NAMALWA (cell line): ENCODE data around the gene SPATA18.
A peak's percentile ranks its signal among the peaks of the same experiment; 100 is the strongest.
"Not testable (repeated sequence)": the region's sequence is repeated elsewhere in the genome, so short reads cannot be mapped to it uniquely, and the experiment has no call there.

Experiments used
- DNase-seq: peaks from one replicate; pipeline ENCODE4 v3.0.0-alpha.2; 2015; ENCODE audit warnings: low spot score

SPATA18 gene

DNA sequence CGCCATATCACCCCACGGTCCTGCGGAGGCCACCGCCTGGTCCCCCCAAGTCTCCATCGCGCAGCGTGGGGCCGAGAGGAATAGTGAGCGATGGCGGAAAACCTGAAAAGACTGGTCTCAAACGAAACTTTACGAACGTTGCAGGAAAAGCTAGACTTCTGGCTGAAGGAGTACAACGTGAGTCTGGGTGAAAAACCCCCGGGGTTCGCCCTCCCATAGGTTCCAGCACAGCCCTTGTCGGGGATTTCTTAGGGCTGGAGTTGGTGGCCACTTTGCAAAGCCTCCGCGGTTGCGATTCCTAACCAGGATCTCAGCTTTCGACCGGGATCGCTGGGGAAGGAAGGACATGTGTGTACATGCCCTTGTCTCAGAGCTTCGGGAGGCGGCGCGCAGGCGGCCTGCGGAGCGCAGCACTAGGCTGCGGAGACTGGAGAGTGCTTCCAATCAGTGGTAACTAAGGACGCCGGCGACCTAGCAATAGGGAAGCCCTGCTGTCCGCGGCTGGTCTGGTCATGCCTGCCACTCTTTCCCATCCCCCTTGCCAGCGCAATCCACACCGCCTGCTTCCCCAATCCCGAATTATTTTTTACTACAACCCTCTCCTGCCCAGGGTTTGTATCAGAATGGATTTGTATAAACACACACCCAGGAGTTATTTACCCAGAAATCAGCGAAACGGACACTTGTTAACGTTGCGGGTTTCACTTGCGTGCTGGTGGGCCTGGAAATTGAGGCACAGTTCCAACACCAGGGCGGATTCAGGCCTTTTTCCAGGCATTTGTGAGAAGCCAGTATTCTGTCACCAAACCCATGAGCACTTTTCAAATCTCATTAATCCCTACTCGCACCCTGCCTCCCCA, 741 bp downstream of the SPATA18 start:
- no peak for DNase-seq

DNA sequence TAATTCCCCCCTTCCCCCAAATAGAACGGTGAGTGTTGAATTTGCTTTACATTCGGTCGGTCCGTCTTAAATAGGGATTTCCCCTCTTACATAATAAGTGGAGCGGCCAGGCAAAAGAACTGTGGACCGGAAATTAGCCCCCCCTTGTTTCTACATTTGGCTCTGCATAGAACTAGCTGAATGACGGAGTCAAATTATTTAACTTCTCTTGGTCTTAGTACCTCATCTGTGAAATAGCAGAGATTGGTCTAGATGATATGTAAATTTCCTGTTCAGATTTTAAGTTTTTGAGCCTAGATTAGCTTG, 1.3 kb downstream of the SPATA18 start:
- DNase-seq = no peak

DNA sequence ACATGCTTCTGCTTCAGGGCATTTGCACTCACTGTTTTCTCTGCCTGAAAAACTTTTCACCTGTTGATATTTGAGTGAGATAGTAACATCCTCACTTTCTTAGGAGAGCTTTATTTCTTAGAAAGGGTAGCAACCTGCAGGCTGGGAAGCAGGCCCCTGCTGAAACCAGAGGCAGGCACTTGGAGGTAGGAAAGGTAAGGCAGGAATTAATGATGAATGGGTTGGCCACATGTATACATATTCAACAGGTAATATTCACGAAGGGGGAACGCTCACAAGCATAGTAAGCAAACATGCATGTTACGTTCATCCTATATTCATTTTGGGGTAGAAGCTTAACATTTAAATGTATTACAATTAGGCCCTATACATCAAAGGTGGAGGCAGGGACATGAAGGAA, 3.1 kb downstream of the SPATA18 start:
- DNase-seq = no peak

DNA sequence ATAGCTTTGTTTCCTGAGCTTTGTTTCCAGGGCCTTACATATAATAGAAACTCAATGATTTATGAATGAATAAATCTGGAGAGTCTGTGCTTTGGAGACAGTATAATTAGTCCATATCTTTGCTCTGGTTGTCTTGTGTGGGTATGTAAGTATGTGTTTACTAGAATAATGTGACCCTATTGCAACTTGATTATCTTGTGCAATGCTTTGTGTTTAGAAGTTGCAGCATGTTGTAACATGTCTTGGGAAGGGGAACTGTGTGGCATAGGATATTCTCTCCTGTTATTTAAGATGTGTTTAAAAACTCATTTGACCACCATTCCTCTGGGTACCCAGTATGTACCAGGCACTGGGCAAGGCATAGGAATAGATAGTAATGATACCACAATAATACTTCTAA, 6.1 kb downstream of the SPATA18 start:
- DNase-seq = no peak

DNA sequence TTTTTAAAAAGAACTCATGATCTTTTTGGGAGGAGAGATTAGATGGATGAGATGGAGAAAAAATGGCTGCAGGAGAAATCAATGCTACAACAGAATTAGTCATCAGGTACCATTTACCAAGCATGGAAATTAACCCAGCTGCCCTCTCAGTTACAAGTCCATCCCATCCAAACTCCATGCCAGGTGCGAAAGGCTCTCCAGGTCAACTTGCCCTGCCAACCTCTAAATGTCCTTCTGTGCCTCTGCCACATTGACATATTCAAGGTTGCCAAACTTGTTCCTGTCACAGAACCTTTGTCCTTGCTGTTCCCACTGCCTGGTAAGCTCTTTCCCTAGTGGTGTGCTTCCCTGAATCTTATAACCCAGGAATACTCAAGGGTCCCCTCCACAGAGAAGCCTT, 7.2 kb downstream of the SPATA18 start:
- DNase-seq = no peak

DNA sequence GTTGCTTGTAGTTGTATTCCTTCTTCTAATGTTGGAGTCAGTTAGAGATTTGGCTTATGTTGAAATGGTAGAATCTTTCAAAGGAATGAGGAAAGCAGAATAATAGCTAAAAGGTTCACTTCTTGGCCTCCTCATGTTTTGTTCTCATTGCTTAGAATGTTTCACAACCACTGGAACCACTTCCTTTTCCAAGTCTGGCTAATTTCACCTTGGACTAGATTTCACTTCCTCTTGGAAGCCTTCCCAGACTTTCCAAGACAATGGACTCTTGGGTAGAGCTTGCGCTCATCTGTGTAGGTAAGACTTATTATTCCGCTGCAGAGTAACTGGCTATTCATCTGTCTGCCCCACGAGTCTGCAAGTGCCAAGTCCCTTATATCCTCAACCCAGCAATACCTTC, 8.3 kb downstream of the SPATA18 start:
- DNase-seq = no peak

DNA sequence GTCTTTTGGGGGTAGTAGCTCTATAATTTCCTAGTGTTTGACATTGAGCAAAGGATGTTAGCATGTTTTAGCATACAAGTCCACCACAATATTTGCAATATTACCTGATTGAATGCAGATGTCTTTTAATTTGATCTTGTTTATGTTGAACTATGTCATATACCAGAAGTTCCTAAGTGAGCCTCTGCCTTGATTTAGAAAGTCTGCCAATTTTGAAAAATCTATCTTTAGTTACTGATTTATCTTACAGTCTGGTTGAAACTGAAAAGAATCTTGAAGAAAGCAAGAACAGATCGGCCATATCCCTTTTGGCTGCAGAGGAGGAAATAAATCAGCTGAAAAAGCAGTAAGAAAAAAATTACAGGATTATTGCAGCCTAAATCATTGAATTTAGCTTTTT, 18.5 kb downstream of the SPATA18 start:
- DNase-seq = no peak

DNA sequence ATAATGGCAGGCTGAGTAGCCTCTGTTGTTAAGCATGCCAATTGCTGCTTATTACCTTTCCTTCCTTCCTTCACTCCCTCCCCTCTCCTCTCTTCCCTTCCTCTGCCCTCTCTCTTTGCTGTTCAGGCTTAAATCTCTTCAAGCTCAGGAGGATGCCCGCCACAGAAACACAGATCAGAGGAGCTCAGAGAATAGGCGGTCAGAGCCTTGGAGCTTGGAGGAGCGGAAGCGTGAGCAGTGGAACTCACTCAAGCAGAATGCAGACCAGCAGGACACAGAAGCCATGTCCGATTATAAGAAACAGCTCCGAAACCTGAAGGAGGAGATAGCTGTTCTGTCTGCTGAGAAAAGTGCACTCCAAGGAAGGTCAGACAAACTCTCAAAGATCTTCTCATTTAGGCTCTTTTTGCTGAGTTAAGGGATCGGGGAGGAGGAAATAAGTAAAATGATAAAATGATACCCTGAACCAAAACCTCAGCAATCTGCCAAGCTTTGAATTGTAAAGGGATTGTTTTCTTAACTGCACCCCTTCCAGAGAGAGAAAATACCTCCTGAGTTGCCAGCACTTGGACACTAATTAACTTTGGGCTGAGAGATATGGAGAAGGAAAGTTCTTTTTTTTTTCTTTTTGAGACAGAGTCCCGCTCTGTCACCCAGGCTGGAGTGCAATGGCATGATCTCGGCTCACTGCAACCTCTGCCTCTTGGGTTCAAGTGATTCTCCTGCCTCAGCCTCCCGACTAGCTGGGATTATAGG, 20.9 kb downstream of the SPATA18 start:
- DNase-seq = no peak

DNA sequence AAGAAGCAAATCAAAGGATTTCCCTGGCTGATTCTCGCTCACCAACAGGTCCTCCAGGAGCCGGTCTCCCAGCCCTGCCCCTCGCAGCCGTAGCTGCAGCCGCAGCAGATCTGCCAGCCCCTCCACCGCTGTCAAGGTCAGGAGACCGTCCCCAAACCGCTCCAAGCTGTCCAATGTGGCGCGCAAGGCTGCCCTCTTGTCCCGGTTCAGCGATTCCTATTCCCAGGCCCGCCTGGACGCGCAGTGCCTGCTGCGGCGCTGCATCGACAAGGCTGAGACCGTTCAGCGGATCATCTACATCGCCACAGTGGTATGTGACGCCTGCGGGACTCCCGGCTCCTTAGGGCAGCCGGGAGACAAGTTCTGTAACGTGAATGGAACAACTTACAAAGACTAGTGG, 25.6 kb downstream of the SPATA18 start:
- DNase-seq = no peak

DNA sequence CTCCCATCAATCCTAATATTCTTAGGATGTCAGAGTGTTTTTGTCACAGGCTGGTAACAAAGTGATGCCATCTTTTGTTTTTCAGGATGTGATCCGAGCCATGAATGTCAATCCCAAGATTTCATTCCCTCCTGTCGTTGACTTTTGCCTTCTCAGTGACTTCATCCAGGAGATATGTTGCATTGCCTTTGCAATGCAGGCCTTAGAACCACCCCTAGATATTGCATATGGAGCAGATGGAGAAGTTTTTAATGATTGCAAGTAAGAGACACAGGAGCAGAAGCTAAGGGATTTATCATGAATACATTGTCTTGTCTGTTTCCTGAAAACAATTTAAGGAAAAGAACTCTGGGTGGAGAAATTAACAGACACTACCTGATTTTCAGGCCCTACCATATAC, 28.6 kb downstream of the SPATA18 start:
- DNase-seq = no peak

DNA sequence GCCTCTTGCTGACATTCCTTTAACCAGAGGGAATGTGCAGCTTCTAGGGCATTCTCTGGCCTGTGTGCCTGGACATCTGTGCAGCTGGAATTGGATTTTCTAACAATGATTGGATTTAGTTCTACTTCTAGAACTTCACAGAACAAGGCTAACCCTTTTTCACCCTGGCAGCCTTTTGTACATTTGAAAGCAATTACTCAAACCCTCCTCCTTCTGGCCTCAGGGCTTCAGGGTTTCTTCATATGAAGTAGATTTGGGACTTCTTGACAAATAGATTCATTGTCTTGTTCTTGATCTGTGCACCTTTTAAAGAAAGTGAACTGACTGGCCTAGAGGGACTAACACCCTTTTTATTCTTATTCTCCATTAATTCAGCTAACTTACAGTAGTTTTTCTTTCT, 30.1 kb downstream of the SPATA18 start:
- DNase-seq = no peak

DNA sequence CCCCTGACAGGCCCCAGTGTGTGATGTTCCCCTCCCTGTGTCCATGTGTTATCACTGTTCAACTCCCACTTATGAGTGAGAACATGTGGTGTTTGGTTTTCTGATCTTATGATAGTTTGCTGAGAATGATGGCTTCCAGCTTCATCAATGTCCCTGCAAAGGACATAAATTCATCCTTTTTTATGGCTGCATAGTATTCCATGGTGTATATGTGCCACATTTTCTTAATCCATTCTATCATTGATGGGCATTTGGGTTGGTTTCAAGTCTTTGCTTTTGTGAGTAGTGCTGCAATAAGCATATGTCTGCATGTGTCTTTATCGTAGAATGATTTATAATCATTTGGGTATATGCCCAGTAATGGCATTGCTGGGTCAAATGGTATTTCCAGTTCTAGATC, 35.3 kb downstream of the SPATA18 start:
- DNase-seq = not testable (repeated sequence)

DNA sequence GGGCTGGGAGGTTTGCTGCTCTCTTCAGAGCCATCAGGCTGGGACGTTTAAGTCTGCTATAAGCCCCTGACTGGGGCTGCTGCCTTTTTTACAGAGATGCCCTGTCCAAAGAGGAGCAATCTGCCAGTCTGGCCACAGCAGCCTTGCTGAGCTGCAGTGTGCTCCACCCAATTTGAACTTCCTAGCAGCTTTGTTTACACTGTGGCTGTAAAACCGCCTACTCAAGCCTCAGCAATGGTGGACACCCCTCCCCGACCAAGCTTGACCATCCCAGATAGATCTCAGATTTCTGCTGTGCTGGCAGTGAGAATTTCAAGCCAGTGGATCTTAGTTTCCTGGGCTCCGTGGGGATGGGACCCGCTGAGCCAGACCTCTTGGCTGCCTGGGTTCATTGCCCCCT, 40.7 kb downstream of the SPATA18 start:
- DNase-seq = no peak

DNA sequence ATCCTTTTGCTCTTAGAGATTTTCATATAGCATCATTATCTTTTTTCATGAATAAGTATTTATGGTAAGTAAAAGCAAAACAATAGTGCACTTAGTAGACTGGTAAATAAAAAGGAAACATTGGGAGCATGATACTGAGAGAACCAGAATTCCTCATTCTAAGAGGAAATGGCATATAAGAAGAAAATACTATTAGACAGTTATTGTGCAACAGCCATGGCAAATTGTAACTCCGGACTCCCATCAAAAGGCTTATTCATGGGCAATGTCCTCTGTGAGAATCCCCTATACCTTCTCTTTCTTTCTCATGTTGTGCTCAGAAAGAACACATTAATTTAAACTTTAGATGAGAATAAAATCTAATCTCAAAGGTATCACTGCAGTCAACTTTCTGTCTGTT, 42.4 kb downstream of the SPATA18 start:
- DNase-seq = no peak

DNA sequence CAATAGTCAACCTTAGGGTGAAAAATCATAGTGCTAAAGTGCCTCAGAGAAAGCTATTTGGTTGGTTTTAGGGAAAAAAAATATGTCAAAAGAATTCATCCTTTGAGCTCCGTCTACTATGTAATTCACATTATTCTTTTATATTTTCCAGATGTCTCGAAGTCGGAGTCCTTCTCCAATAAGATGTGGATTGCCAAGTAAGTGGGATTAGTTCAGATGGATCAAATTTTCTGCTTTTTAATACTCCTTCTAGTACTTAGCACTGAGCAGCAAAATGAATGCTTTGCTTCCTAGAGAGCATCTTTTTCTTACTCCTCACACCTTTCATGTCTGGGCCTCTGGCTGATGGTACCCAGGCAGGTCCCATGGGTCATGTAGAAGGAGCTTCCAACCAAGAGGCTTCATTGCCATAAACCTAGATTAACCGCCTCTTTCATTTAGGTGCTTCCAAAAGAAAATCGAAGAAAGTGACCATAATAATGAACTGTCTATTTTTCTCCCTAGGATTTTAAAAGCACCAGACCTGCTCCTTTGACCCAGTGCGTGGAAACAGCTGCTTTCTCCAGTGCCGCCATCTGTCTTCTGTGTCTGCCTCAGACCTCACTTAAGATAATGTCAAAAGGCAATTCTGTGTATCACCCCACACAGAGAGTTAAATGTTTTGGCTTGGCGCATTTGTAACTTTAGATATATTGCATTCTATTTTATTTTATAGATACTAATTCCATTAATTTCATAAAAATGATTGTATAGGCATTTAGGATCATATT, 43.5 kb downstream of the SPATA18 start:
- no peak for DNase-seq

DNA sequence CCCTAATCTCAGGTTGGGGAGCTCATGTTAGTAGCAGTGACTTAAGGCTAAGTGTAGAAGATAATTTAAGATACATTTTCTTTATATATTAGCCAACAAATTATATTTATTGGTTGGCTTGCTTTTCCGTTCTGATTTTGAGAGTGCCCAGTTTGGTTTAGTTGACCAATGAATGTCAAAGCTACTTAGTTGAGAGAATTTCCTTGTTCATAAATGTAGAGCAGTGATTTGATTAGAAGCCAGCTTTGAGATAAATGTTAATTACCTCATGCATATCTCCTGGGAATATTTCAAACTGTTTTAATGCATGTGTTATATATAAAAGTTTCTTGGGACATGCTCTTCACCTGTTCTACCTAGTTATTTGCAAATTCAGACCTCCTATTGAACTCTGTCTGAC, 44.3 kb downstream of the SPATA18 start:
- DNase-seq = no peak

DNA sequence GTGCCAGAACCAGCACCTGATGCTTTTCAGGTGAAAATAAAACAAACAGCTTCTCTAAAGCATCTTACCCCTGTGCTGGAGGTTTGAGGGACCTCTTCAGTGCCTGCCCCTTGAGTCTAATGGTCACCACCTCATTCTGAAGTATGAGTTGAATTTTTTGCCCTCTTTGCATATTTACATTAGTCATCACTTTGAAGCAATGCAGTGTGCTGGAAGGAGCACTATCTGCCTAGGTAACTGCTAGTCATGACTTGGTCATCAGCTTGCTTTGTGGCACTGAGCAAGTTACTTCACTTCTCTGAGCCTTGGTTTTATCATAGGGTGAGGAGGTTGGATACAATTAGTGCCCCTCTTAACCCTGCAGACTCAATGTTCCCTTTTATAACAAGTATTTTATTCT, 44.9 kb downstream of the SPATA18 start:
- DNase-seq = no peak

DNA sequence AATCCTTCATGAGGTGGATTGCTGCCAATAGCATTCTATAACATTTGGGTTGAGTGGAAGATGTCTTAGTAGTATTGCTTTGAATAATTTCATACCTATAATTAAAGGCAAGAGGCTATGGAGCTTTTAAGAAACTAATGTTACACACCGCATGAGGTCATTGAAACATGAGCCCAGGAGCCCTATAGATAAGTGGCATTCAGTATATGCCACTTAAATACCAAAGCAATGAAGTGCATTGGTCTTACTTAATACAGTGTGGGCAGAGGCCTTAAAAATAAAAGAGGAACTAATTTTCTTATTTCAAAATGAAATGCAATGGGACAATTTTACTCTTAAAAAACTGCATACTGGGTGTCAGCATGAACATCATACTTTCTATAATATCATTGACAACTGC, 47.5 kb downstream of the SPATA18 start:
- no peak for DNase-seq

DNA sequence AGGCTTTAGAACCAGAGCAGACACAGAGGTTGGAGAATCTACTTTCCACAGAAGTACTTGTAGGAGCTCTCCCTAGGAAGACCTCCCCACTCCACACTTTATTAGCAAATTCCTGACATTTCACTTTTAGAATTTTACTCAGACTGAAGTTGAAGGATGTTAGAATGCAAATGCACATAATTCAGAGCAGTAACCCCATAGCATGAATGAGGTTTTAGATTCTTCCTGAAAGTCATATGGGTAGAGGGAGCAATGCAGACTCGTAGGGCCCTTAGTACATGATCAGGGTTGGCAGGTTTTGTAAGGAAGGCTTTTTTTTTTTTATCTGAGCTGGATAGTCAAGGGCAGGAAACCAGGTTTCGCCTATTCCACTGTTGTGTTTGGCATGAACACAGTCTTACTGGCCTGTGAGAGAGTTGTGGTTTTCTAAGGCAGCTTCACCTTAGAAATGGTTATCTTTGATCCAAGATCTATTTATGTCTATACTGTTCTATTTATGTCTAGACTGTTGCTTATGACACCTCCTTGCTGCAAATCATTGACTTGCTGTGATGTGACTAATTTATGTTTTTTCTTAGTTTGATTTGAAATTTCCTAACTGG, 48.9 kb downstream of the SPATA18 start:
- no peak for DNase-seq

DNA sequence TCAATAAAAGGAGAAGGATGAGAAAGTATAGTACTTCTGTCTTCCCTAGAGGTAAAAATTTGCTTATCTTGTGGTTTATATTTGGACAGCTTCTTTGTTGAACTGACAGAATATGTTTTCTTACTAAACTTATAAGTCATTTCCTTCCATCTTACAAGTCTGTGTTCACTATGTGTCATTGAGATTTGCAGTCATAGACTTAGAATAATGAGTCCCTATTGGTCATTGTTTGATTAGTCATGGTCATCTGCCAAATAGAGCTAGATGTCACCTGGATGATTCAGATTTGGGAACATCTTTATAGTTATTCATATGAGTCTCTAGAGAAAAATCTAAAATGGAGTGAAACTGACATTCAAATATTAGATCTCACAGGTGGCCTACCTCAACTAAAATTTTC, 51.5 kb downstream of the SPATA18 start:
- no peak for DNase-seq

DNA sequence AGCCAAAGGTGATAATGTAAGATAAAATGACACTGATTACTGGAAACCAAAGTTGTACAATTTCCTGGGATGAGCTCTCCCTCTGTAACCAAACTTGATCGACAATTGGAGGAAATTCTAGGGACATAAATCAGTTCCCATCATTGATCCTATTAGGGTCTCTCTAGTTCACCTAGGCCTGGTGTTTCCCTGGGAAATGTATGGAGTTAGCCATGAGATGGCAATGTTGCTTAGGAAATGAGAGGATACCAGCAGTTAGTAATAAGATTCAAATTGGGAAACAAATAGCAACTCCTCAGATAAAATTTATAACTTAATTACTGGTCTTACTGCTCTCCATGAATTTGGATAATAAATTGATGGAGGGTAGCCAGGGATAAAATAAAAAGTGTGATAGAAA, 52.2 kb downstream of the SPATA18 start:
- DNase-seq = peak; percentile 1

DNA sequence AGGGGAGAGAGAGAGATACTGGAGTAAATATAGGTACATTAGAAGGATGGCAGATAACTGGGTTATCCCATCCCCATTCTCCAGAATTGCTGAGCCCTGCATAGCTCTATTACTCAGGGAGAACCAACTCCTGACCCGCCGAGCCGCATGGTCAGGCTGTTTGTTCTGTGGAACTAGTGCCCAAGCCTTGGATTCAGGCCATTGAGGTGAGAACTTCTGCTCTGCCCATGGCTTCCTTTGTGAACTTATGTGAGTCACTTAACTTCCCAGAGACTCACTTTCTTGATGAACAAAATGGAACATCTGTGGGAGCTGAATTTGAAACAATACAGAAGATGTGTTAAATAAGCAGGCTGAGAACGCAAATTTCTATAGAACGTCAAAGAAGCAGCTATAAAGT, 54.2 kb downstream of the SPATA18 start:
- DNase-seq = no peak

DNA sequence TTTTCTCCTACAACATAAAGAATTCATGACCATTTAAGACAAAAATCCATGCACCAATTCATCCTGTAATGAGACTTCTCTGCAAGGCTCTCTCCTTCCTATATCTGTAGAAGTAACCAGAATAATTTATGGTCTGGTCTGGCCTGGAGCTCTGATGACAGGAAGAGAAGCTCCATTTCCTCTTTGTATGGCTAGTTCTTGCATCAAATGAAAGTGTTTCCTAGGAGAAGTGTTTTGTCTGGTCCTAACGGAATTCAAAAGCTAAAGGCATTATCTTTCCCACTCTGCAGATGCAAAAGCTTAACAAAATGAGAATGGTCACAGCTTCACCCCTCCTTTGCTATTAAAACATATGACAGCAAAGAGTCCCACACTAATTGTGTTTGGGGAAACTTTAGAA, 55.1 kb downstream of the SPATA18 start:
- no peak for DNase-seq
